Breast epithelium (tissue), 4 donors: ENCODE measurements around the gene EXOC3L1. TPM values are rescaled to one million over a fixed set of nuclear protein-coding genes. Genes with fewer than 3 reads are reported as not detected.

Source experiments
- DNase-seq, 2 donors: peaks; one replicate each; pipeline ENCODE4 v3.0.0-alpha.2; 2019; ENCODE audit warnings: low spot score in 2 of 2
- H3K27ac ChIP-seq, 2 donors: fragments of 200-600 bp; sonication (generic) in 1 of 2; one replicate each; pipeline ENCODE4 v1.5.1; 2016 to 2019; ENCODE audit warnings: mild to moderate bottlenecking in 1 of 2
- H3K27me3 ChIP-seq, 2 donors: fragments of 200-600 bp; sonication (generic) in 1 of 2; one replicate each; pipeline versions ENCODE4 v1.5.1 to v1.6.0; 2017 to 2019; ENCODE audit warnings: control low read depth in 1 of 2, mild to moderate bottlenecking in 1 of 2
- H3K36me3 ChIP-seq: fragments of 200-600 bp; one replicate; pipeline ENCODE4 v1.5.1; 2019
- H3K4me1 ChIP-seq, 2 donors: fragments of 200-600 bp; sonication (generic); one replicate each; pipeline ENCODE4 v1.5.1; 2016 to 2019; ENCODE audit warnings: control low read depth in 1 of 2
- H3K4me3 ChIP-seq, 3 donors: fragments of 200-600 bp; sonication (generic); 1 replicate in 2 of 3; 2 replicates in 1 of 3; pipeline ENCODE4 v1.5.1; 2016 to 2019; ENCODE audit warnings: mild to moderate bottlenecking in 3 of 3, moderate library complexity in 2 of 3
- H3K9me3 ChIP-seq, 2 donors: fragments of 200-600 bp; sonication (generic) in 1 of 2; one replicate each; pipeline ENCODE4 v1.5.1; 2016 to 2019; ENCODE audit warnings: control low read depth in 1 of 2
- CTCF ChIP-seq, 3 donors: fragments of 450-650 bp; IDR thresholded peaks; one replicate each; pipeline ENCODE4 v1.5.1; 2016 to 2017; ENCODE audit warnings: antibody characterized with exemption in 3 of 3, mild to moderate bottlenecking in 3 of 3, moderate library complexity in 3 of 3
- POLR2A ChIP-seq: fragments of 450-650 bp; IDR thresholded peaks from one replicate; pipeline ENCODE4 v1.6.1; 2016; ENCODE audit warnings: antibody characterized with exemption, mild to moderate bottlenecking, moderate library complexity
- POLR2AphosphoS5 ChIP-seq, 3 donors: sonication (generic); formaldehyde crosslinking; IDR thresholded peaks; one replicate each; pipeline ENCODE4 v1.6.1; 2017; ENCODE audit warnings: antibody characterized with exemption in 3 of 3
- intact Hi-C: fragments of 100-400 bp; cut with DNase I; formaldehyde crosslinking; loops from one replicate; pipeline ENCODE4 v1.15.1; 2023; ENCODE audit warnings: low total_unique reads
- total RNA-seq, 3 donors: library from RNA; depleted of rRNA; stranded (reverse); fragments of >200 nt; gene quantifications; one replicate each; pipeline ENCODE4 v1.1.0, GENCODE V29; 2016

EXOC3L1 gene
- total RNA-seq, 3 donors from 2014 or later: 1.1 to 3.6 (median 2.2) TPM

DNA sequence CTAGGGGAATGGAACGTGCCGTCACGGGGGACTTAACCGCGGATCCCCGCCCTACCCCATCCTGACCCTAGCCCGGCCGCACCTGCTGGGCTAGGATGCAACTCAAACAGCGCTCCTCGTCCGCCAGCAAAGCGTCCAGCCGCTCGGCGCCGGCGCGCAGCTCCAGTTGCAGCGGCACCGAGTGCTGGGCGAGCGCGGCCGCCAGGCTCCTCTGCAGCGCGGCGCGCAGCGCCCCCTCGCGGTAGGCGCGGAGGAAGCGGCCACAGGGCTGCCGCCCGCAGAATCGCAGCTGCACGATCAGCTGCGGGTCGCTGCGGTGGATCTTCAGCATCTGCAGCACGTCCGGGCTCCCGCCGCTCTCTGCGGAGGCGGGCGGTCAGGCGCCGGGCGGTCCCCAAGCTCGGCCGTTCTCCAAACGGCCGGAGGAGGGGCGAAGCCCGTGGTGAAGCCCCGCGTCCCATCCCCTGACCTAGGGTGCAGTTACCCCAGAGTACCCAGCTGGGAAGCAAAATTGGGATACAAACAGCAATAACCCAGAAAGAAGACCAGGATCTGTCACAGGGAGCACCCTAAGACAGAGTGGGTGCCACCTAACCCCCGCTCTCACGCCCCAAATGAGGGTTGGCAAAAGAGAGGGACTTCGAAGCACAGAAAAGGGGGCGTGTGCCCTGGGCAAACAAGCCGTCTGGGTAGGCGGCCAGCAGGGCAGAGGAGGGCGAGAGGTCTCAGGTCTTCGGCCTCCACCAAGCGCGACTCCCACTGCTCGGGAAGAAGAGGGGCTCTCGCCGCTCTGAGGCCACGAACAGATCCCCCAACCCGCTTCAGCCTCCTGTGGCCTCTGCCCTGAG lies 34.4 kb downstream of the EXOC3L1 start:
- peak in 1 of 2 donors; percentile 67 for DNase-seq
- Histone ChIP-seq H3K27ac (no peak overlapping the region), H3K36me3 (no peaks in the 10 kb centered on the region), H3K4me1 (peaks cover 0 to 4% of the 10 kb centered on the region in 2 donors), H3K9me3 (no peaks in the 10 kb centered on the region), H3K27me3 (no peaks in the 10 kb centered on the region), H3K4me3 (peak overlapping the region in 2 of 3 donors; percentile 15 to 57)
- TF ChIP-seq POLR2A: no peak
- peak; percentile 63 to 99 (median 90) for TF ChIP-seq CTCF (IDR thresholded peaks at IDR 0.05)
- peak in 2 of 3 donors; percentile 13 to 30 for TF ChIP-seq POLR2AphosphoS5 (IDR thresholded peaks at IDR 0.05)
- intact Hi-C loops: no loop called here

DNA sequence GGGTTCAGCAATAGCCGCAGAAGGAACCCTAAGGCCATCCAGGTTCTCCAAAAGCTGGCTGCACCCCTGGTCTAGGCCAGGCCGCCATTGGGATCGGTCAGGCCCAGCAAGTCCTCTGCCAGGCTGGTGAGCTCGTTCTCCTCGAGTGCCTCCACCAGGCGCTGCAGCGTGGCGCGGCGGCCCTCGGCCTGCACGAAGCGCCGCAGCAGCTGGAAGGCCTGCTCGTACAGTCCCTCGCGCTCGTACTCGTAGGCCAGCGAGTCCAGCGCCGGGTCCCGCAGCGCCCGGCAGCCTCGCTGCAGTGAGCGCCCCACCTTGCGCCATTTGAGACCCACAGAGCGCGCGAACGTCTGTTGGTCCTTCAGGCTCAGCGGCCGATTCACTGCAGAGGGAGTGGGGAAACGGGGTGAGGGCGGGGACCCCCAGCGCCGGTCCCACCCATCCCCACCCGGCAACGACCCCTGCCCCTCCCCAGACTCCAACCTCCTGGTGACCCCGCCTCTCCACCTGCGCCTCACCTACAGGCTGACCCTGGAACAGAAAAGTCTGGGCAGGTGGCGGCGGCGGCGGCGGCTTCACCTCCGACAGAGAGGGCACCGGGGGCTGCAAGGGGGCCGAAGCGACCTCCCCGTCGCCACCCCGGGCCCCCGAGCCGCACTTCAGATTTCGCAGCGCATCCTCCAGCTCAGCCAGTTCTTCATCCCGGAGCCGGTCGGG lies 35.2 kb downstream of the EXOC3L1 start:
- peak overlapping the region in 2 of 3 donors; percentile 15 to 57 for H3K4me3 ChIP-seq

DNA sequence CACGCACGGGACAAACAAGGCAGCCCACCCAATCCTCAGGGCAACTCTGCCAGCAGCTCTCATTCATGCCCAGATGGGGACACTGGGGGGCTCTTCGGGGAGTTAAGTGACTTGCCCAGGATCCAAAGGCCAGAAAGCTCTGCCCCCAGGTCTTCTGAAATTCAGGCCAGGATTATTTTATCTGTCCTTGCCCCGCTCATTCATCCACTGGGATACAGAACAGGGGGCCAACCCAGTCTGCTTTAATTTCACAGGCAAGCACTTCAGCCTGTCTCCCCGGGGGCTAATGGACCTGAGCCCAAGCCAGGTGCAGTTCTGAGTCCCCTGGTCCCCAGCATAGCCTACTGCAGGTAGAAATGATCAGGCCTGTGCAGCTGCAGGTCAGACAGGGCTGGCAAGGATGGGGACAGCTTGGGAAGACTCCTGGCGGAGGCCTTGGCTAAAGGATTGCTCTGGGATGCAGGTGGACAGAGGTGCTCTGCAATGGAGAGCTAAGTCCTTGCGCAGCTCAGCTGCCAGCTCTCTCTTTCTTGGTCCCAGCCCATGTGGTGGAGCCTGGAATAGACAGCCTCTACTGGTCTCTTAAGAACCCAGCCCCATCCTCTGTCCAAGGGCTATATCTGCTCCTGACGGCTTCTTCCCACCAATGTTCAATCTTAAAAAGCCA lies 38.4 kb downstream of the EXOC3L1 start:
- intact Hi-C loops: no loop called here
- H3K36me3 ChIP-seq: no peaks in the 10 kb centered on the region
- H3K4me3 ChIP-seq: peak overlapping the region in 2 of 3 donors; percentile 69 to 94
- no peaks in the 10 kb centered on the region for H3K27me3 ChIP-seq
- TF ChIP-seq POLR2AphosphoS5 (IDR thresholded peaks at IDR 0.05): no peak
- no peak for TF ChIP-seq POLR2A
- no peak for TF ChIP-seq CTCF (IDR thresholded peaks at IDR 0.05)
- no peaks in the 10 kb centered on the region for H3K9me3 ChIP-seq
- peaks cover 0 to 9% of the 10 kb centered on the region in 2 donors for H3K4me1 ChIP-seq
- H3K27ac ChIP-seq: peak overlapping the region; percentile 77 to 81
- no peak for DNase-seq

More for the DNA sequence above, 35.2 kb downstream of the EXOC3L1 start:
- no peaks in the 10 kb centered on the region for H3K9me3 ChIP-seq
- no peaks in the 10 kb centered on the region for H3K27me3 ChIP-seq
- DNase-seq: no peak
- no peak overlapping the region for H3K27ac ChIP-seq
- H3K4me1 ChIP-seq: peaks cover 0 to 9% of the 10 kb centered on the region in 2 donors
- intact Hi-C loops: no loop called here
- no peak for TF ChIP-seq CTCF (IDR thresholded peaks at IDR 0.05)
- no peak for TF ChIP-seq POLR2A
- no peak for TF ChIP-seq POLR2AphosphoS5 (IDR thresholded peaks at IDR 0.05)
- H3K36me3 ChIP-seq: no peaks in the 10 kb centered on the region

- peak within 1 kb of the TSS; percentile 77 to 81 for H3K27ac ChIP-seq
- H3K4me3 ChIP-seq: peak within 1 kb of the TSS; percentile 66 to 94 (median 69)
- no peaks in the 10 kb centered on the region for H3K36me3 ChIP-seq
- intact Hi-C loops: no loop called here
- peak in 2 of 3 donors; percentile 9 to 21 for TF ChIP-seq POLR2AphosphoS5 (IDR thresholded peaks at IDR 0.05)
- no peak for TF ChIP-seq CTCF (IDR thresholded peaks at IDR 0.05)
- no peaks in the 10 kb centered on the region for H3K27me3 ChIP-seq
- H3K4me1 ChIP-seq: peaks cover 0 to 9% of the 10 kb centered on the region in 2 donors
- DNase-seq: peak in 1 of 2 donors; percentile 55
- H3K9me3 ChIP-seq: no peaks in the 10 kb centered on the region
Measured at GRCh38 chr16:67150833-67151396, 39.0 kb downstream of the EXOC3L1 start, which contains the start of gene B3GNT9. TSS of gene B3GNT9 (minus strand) at chr16:67150998. CDS start at chr16:67150485, 513 bp downstream.
